ENCODE measurements around the gene FOXB1. TPM values are rescaled to one million over a fixed set of nuclear protein-coding genes. Genes with fewer than 3 reads are reported as not detected.

FOXB1 gene
- total RNA-seq, 2 donors from 2014 or later, result not detected

DNA sequence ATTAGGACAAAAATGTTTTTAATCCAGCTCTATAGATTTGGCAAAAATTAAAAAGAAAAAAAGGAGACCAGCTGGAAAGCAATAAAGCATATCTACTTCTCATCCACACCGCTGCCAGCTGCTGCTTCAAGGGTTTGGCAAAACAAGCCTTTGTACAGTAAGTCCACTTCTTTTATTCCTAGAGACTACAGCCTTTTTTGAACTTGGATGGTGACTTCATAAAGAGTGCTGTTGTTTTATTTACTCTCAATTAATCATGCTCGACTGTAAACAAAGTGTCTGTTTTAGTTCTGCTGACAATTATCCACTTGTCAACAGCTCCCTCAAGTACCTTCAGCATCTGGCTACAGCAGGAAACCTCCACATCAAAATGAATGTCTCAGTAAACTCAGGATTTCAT, 12.3 kb upstream of the FOXB1 start:
- H3K27me3 ChIP-seq (replicated peaks; ENCODE audit: insufficient read depth), result peaks cover 8% of the 10 kb centered on the region
- ATAC-seq (ENCODE audit: insufficient number of reproducible peaks, low FRiP score, low read depth), result no peak
- TF ChIP-seq CTCF (IDR thresholded peaks at IDR 0.05), result no peak

DNA sequence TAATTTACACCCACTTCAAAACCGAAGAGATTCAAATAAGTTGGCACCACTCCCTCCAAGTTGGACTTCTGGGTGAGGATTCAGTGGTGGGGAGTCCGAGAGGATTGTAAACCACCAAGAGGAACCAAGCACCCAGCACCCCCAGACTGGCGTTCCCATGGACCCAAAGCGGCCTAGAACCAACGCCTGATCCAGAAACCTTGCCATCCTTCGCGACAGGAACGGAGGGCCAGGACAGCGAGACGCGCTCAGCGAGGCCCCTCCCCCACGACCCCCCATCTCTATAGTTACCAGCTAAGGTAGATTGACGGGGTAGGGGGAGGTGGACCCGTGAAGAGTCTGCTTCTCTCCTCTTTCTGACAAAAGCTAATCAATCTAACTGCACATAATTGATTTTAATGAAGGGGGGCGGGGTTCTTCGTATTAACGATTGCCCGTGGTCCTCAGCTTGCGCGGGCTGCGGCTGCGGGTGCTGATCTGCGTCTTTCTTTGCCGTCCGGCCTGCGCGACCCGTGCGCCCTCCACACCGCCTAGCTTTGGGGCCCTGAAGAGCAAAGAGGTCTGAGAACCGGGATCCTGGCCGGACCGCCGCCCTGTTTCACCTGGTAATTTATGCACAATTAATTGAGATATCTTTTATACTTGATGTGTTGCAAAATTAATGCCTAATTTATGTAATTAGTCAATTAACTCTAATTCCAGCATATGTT, 10.9 kb upstream of the FOXB1 start:
- ATAC-seq (ENCODE audit: insufficient number of reproducible peaks, low FRiP score, low read depth), result no peak
- peaks cover 12% of the 10 kb centered on the region for H3K27me3 ChIP-seq (replicated peaks; ENCODE audit: insufficient read depth)
- no peak for TF ChIP-seq CTCF (IDR thresholded peaks at IDR 0.05)
- H3K27ac ChIP-seq, result no peak overlapping the region
- H3K9me3 ChIP-seq, result no peaks in the 10 kb centered on the region
- no peak for DNase-seq (ENCODE audit: low spot score)
- H3K4me1 ChIP-seq (ENCODE audit: control insufficient read depth in 1 of 2, low read depth in 2 of 2), result peaks cover 5 to 16% of the 10 kb centered on the region in 2 donors
- no peak overlapping the region for H3K4me3 ChIP-seq
- no peaks in the 10 kb centered on the region for H3K36me3 ChIP-seq

More for the DNA sequence above, 12.3 kb upstream of the FOXB1 start:
- H3K4me3 ChIP-seq, result no peak overlapping the region
- peaks cover 0 to 9% of the 10 kb centered on the region in 2 donors for H3K4me1 ChIP-seq (ENCODE audit: control insufficient read depth in 1 of 2, low read depth in 2 of 2)
- no peak for DNase-seq (ENCODE audit: low spot score)
- H3K9me3 ChIP-seq, result no peaks in the 10 kb centered on the region
- H3K27ac ChIP-seq, result no peak overlapping the region
- no peaks in the 10 kb centered on the region for H3K36me3 ChIP-seq

DNA sequence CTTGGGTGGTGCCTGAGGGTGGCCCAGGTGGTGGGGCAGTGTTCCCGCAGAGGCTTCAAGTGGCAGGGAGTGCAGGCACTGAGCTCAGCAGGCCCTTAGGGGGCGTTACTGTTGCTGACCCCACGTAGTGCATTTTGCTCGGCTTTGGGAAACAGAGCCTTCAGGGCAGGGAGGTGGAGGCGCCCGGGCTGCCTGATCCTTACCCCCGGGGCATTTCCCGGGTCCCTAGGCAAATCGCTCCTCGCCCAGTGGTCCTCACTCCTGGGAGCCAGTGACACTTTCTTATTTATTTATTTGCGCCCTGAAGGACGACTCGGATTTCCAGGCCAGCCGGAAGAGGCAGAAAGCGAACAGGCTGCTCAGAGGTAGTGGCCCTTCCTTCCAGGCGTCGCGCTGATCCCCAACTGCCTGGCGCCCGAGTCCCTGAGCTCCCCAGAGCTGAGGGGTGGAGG, 10.1 kb upstream of the FOXB1 start:
- ATAC-seq (ENCODE audit: insufficient number of reproducible peaks, low FRiP score, low read depth) (no peak), DNase-seq (ENCODE audit: low spot score) (no peak)
- H3K9me3 ChIP-seq, result no peaks in the 10 kb centered on the region
- no peak overlapping the region for H3K27ac ChIP-seq
- TF ChIP-seq CTCF (IDR thresholded peaks at IDR 0.05), result no peak
- H3K27me3 ChIP-seq (replicated peaks; ENCODE audit: insufficient read depth), result peaks cover 20% of the 10 kb centered on the region
- no peaks in the 10 kb centered on the region for H3K36me3 ChIP-seq
- H3K4me3 ChIP-seq, result no peak overlapping the region
- H3K4me1 ChIP-seq (ENCODE audit: control insufficient read depth in 1 of 2, low read depth in 2 of 2), result peaks cover 5 to 16% of the 10 kb centered on the region in 2 donors

DNA sequence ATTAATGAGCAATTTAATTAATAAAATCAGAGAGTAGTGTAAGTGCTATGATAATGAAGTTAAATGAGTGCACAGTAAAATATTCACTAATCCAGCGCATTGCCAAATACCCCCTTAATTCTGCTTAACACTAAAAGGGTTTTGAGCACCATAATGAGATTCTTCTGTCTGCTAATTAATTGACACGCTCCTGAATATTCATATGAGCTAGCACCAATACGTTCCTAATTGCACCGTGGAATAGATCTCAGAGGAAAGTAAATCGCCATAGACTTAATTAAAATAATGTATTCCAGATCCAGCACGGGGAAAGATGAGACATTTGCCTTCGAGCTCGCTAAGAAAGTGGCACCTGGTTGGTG, 9.6 kb upstream of the FOXB1 start:
- H3K27me3 ChIP-seq (replicated peaks; ENCODE audit: insufficient read depth), result peaks cover 25% of the 10 kb centered on the region
- peaks cover 5 to 16% of the 10 kb centered on the region in 2 donors for H3K4me1 ChIP-seq (ENCODE audit: control insufficient read depth in 1 of 2, low read depth in 2 of 2)
- no peak for TF ChIP-seq CTCF (IDR thresholded peaks at IDR 0.05)
- no peak for DNase-seq (ENCODE audit: low spot score)
- H3K4me3 ChIP-seq, result no peak overlapping the region
- H3K9me3 ChIP-seq, result no peaks in the 10 kb centered on the region
- no peak overlapping the region for H3K27ac ChIP-seq
- no peaks in the 10 kb centered on the region for H3K36me3 ChIP-seq
- no peak for ATAC-seq (ENCODE audit: insufficient number of reproducible peaks, low FRiP score, low read depth)

DNA sequence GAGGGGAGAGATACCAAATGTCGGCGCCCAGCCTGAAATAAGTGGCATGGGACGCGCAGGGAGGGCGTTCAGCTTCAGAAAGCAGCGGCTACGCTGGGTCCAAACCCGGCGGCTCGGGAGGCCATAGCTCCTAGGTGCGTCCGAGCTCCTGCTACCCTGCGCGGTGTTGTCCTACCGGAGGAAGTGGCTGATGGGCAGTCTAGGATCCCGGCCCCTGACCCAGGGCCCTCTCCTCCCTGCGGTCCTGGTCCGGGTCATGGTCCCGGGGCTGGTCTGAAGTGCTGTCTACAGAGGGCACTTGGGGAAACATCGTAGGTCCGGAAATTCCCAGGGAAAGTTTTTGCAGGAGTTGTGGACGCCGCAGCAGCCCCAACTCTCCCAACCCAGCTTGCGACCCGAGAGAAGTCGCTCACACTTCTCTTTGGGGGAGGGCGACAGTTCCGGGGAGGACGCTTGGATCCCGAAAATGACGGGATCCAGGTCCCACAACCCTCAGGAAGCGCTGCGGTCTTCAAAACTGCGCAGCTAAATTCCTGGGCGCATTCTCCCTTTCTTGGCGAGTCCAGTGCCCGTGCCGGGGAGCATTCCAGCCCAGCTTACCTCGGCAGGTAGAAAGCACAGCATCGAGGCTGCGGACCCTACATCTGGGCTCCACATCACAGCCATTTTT, 9.1 kb upstream of the FOXB1 start:
- no peak overlapping the region for H3K27ac ChIP-seq
- H3K36me3 ChIP-seq, result no peaks in the 10 kb centered on the region
- no peak overlapping the region for H3K4me3 ChIP-seq
- TF ChIP-seq CTCF (IDR thresholded peaks at IDR 0.05), result no peak
- no peak for ATAC-seq (ENCODE audit: insufficient number of reproducible peaks, low FRiP score, low read depth)
- peaks cover 5 to 16% of the 10 kb centered on the region in 2 donors for H3K4me1 ChIP-seq (ENCODE audit: control insufficient read depth in 1 of 2, low read depth in 2 of 2)
- DNase-seq (ENCODE audit: low spot score), result no peak
- H3K27me3 ChIP-seq (replicated peaks; ENCODE audit: insufficient read depth), result peaks cover 31% of the 10 kb centered on the region
- H3K9me3 ChIP-seq, result no peaks in the 10 kb centered on the region

All from thoracic aorta (tissue), 2 donors.